H1 (cell line): ENCODE data around the gene PLCB1. TPM values are rescaled to one million over a fixed set of nuclear protein-coding genes. Genes with fewer than 3 reads are reported as not detected.

ENCODE experiments used
- CTCF ChIA-PET: fragments of 300-600 bp; sonication (Branson Sonifier 250); formaldehyde crosslinking; loops from one replicate; lab custom pipeline; 2021; ENCODE audit not compliant: partially characterized antibody; lab: Charles Lee
- POLR2A ChIA-PET: fragments of 300-600 bp; sonication (Branson Sonifier 250); formaldehyde crosslinking; loops from one replicate; lab custom pipeline; 2021; ENCODE audit warnings: inconsistent platforms; ENCODE audit not compliant: partially characterized antibody; lab: Charles Lee
- DNase-seq, 2 experiments: peaks; one replicate each; pipeline versions ENCODE4 v3.0.0 to v3.0.0-alpha.2; 2010 to 2022; ENCODE audit warnings: low spot score in 2 of 2, low read depth in 1 of 2, mixed read lengths in 1 of 2
- FAIRE-seq: peaks from 2 replicates; lab custom pipeline; 2011; peaks lifted over from hg19 to GRCh38; lab: Jason Lieb, UNC
- H2AFZ ChIP-seq: 2 replicates; pipeline ENCODE4 v1.8.1; 2012; ENCODE audit warnings: low read length, inconsistent platforms
- H2AK5ac ChIP-seq: 2 replicates; pipeline ENCODE4 v1.6.1; 2013; ENCODE audit warnings: low read depth, low read length
- H2BK120ac ChIP-seq: replicated peaks from 2 replicates; pipeline ENCODE3; 2013; ENCODE audit warnings: low read depth, low read length, inconsistent platforms
- H2BK12ac ChIP-seq: 2 replicates; pipeline ENCODE4 v1.6.1; 2013; ENCODE audit warnings: low read depth, low read length
- H2BK15ac ChIP-seq: 2 replicates; pipeline ENCODE4 v1.6.1; 2013; ENCODE audit warnings: low read length
- H2BK20ac ChIP-seq: 2 replicates; pipeline ENCODE4 v1.6.1; 2013; ENCODE audit warnings: low read length
- H2BK5ac ChIP-seq: 2 replicates; pipeline ENCODE4 v1.6.1; 2013; ENCODE audit warnings: low read depth, low read length
- H3K14ac ChIP-seq: 2 replicates; pipeline ENCODE4 v1.6.1; 2013; ENCODE audit warnings: inconsistent platforms; ENCODE audit not compliant: insufficient read length
- H3K18ac ChIP-seq: 2 replicates; pipeline ENCODE4 v1.6.1; 2013; ENCODE audit warnings: low read length; ENCODE audit errors: extremely low read depth
- H3K23ac ChIP-seq: 2 replicates; pipeline ENCODE4 v1.6.1; 2013; ENCODE audit warnings: inconsistent platforms; ENCODE audit not compliant: insufficient read length
- H3K23me2 ChIP-seq: 2 replicates; pipeline ENCODE4 v1.6.1; 2013; ENCODE audit warnings: low read depth, low read length
- H3K27ac ChIP-seq: 2 replicates; pipeline ENCODE4 v1.6.1; 2011; ENCODE audit warnings: low read depth, low read length, inconsistent platforms
- H3K27me3 ChIP-seq, 4 experiments: replicated peaks in 1 of 4; 1 replicate in 1 of 4; 2 replicates in 3 of 4; pipeline versions ENCODE4 v1.6.1 to v1.8.1; 2011 to 2013; ENCODE audit warnings: low read length in 3 of 4, mild to moderate bottlenecking in 3 of 4, inconsistent platforms in 2 of 4, mixed read lengths in 2 of 4, moderate library complexity in 1 of 4; ENCODE audit not compliant: control insufficient read depth in 3 of 4, insufficient read depth in 3 of 4; ENCODE audit errors: extremely low read depth in 1 of 4
- H3K36me3 ChIP-seq, 4 experiments: 2 replicates each; pipeline versions ENCODE4 v1.6.1 to v1.8.1; 2011 to 2013; ENCODE audit warnings: mild to moderate bottlenecking in 4 of 4, low read length in 3 of 4, moderate library complexity in 2 of 4, control low read depth in 1 of 4, inconsistent platforms in 1 of 4; ENCODE audit not compliant: insufficient read depth in 4 of 4, control insufficient read depth in 2 of 4
- H3K4ac ChIP-seq: replicated peaks from 2 replicates; pipeline ENCODE3; 2013; ENCODE audit warnings: low read length, low read depth, mixed read lengths, inconsistent platforms; ENCODE audit not compliant: insufficient read length
- H3K4me1 ChIP-seq, 4 experiments: replicated peaks in 1 of 4; 1 replicate in 1 of 4; 2 replicates in 3 of 4; pipeline versions ENCODE4 v1.6.1 to v1.8.1; 2011 to 2013; ENCODE audit warnings: low read length in 3 of 4, inconsistent platforms in 2 of 4, mixed read lengths in 1 of 4; ENCODE audit not compliant: insufficient read depth in 4 of 4, control insufficient read depth in 3 of 4
- H3K4me2 ChIP-seq, 2 experiments: 2 replicates each; pipeline versions ENCODE4 v1.6.1 to v1.8.1; 2011 to 2013; ENCODE audit warnings: low read depth in 2 of 2, low read length in 2 of 2, control low read depth in 1 of 2, inconsistent platforms in 1 of 2, mild to moderate bottlenecking in 1 of 2; ENCODE audit not compliant: insufficient read depth in 1 of 2
- H3K4me3 ChIP-seq, 4 experiments: fragments of 200-600, 300-600 bp in 1 of 4; sonication (generic), shearing (Covaris generic), sonication (Bioruptor Twin) in 1 of 4; 2 replicates each; pipeline versions ENCODE4 v1.5.1 to v1.8.1; 2011 to 2016; ENCODE audit warnings: low read length in 4 of 4, low read depth in 3 of 4, control low read depth in 2 of 4, inconsistent platforms in 2 of 4, mild to moderate bottlenecking in 2 of 4, mixed read lengths in 1 of 4, moderate library complexity in 1 of 4; ENCODE audit not compliant: insufficient read depth in 2 of 4; ENCODE audit errors: extremely low read depth in 1 of 4
- H3K56ac ChIP-seq: replicated peaks from 2 replicates; pipeline ENCODE3; 2013; ENCODE audit warnings: low read depth, mild to moderate bottlenecking, mixed read lengths, low read length, inconsistent platforms; ENCODE audit not compliant: insufficient read length
- H3K79me1 ChIP-seq: 2 replicates; pipeline ENCODE4 v1.6.1; 2013; ENCODE audit warnings: low read depth, low read length, control low read depth
- H3K79me2 ChIP-seq, 2 experiments: 2 replicates each; pipeline versions ENCODE4 v1.6.1 to v1.8.1; 2012 to 2013; ENCODE audit warnings: low read length in 2 of 2, mild to moderate bottlenecking in 2 of 2, inconsistent platforms in 1 of 2; ENCODE audit not compliant: insufficient read depth in 2 of 2, control insufficient read depth in 1 of 2
- H3K9ac ChIP-seq, 4 experiments: replicated peaks in 1 of 4; 1 replicate in 1 of 4; 2 replicates in 3 of 4; pipeline versions ENCODE4 v1.6.1 to v1.8.1; 2011 to 2013; ENCODE audit warnings: low read depth in 3 of 4, low read length in 3 of 4, control low read depth in 2 of 4, mild to moderate bottlenecking in 2 of 4, moderate library complexity in 2 of 4, inconsistent platforms in 1 of 4; ENCODE audit errors: extremely low read depth in 1 of 4
- H3K9me3 ChIP-seq, 2 experiments: 2 replicates each; pipeline versions ENCODE4 v1.6.1 to v1.8.1; 2012 to 2013; ENCODE audit warnings: mild to moderate bottlenecking in 2 of 2, moderate library complexity in 2 of 2, control low read depth in 1 of 2, inconsistent platforms in 1 of 2, low read depth in 1 of 2, low read length in 1 of 2, mixed read lengths in 1 of 2; ENCODE audit not compliant: insufficient read depth in 2 of 2
- H4K20me1 ChIP-seq, 2 experiments: replicated peaks in 1 of 2; 2 replicates each; pipeline versions ENCODE3 to v1.8.1; 2011 to 2013; ENCODE audit warnings: inconsistent platforms in 2 of 2, low read length in 2 of 2, mild to moderate bottlenecking in 1 of 2; ENCODE audit not compliant: insufficient read depth in 2 of 2, control insufficient read depth in 1 of 2
- H4K5ac ChIP-seq: 2 replicates; pipeline ENCODE4 v1.6.1; 2013; ENCODE audit warnings: low read length, low read depth, mixed read lengths, inconsistent platforms; ENCODE audit not compliant: insufficient read length
- H4K8ac ChIP-seq: 2 replicates; pipeline ENCODE4 v1.8.0; 2013; ENCODE audit warnings: mild to moderate bottlenecking, moderate library complexity, low read length, inconsistent platforms; ENCODE audit not compliant: insufficient read depth; ENCODE audit errors: extremely low read depth
- H4K91ac ChIP-seq: replicated peaks from 2 replicates; pipeline ENCODE3; 2013; ENCODE audit warnings: low read length, mixed read lengths, inconsistent platforms; ENCODE audit not compliant: insufficient read length
- ATF3 ChIP-seq: IDR thresholded peaks from 2 replicates; pipeline ENCODE4 v1.6.1; 2011; ENCODE audit warnings: low read depth, mild to moderate bottlenecking, low read length; ENCODE audit not compliant: insufficient read depth
- BACH1 ChIP-seq: IDR thresholded peaks from 2 replicates; pipeline ENCODE4 v1.6.1; 2012; ENCODE audit warnings: low read length, improper control_type of control experiment
- BRCA1 ChIP-seq: IDR thresholded peaks from 2 replicates; pipeline ENCODE4 v1.6.1; 2012; ENCODE audit warnings: low read depth, low read length, improper control_type of control experiment
- CTBP2 ChIP-seq: IDR thresholded peaks from 2 replicates; pipeline ENCODE4 v1.7.0; 2011; ENCODE audit warnings: borderline replicate concordance, mild to moderate bottlenecking, moderate library complexity, mixed read lengths, low read length; ENCODE audit not compliant: insufficient read depth, insufficient read length
- CTCF ChIP-seq, 3 experiments: IDR thresholded peaks; 1 replicate in 2 of 3; 2 replicates in 1 of 3; pipeline versions ENCODE4 v1.5.1 to v1.6.1; 2011; ENCODE audit warnings: low read length in 3 of 3, mild to moderate bottlenecking in 3 of 3, inconsistent platforms in 2 of 3, low read depth in 1 of 3, moderate library complexity in 1 of 3; ENCODE audit not compliant: insufficient read depth in 1 of 3; ENCODE audit errors: control extremely low read depth in 1 of 3
- HDAC6 ChIP-seq: IDR thresholded peaks from one replicate; pipeline ENCODE4 v1.7.1; 2012; ENCODE audit warnings: low read depth, mild to moderate bottlenecking, inconsistent platforms, low read length, moderate library complexity
- JUN ChIP-seq: IDR thresholded peaks from 2 replicates; pipeline ENCODE4 v1.6.1; 2011; ENCODE audit warnings: low read depth, mild to moderate bottlenecking, improper control_type of control experiment, low read length
- MAFK ChIP-seq: IDR thresholded peaks from 2 replicates; pipeline ENCODE4 v1.6.1; 2012; ENCODE audit warnings: low read depth, mild to moderate bottlenecking, improper control_type of control experiment, low read length
- RAD21 ChIP-seq, 2 experiments: IDR thresholded peaks in 1 of 2; conservative IDR thresholded peaks in 1 of 2; 2 replicates each; pipeline ENCODE4 v1.6.1; 2011; ENCODE audit warnings: low read depth in 2 of 2, low read length in 2 of 2, improper control_type of control experiment in 1 of 2, inconsistent platforms in 1 of 2, mild to moderate bottlenecking in 1 of 2, moderate library complexity in 1 of 2
- RBBP5 ChIP-seq: IDR thresholded peaks from 2 replicates; pipeline ENCODE4 v1.7.1; 2012; ENCODE audit warnings: low read depth, mild to moderate bottlenecking, inconsistent platforms, low read length, moderate library complexity, borderline replicate concordance
- RFX5 ChIP-seq: IDR thresholded peaks from 2 replicates; pipeline ENCODE4 v1.6.1; 2011; ENCODE audit warnings: low read depth, low read length, improper control_type of control experiment, borderline replicate concordance
- WGBS, 2 experiments: shearing (Covaris generic) in 1 of 2; methylation state at CpG; one replicate each; pipeline versions ENCODE4 v1.1.6 to v1.1.7; 2013 to 2015; ENCODE audit warnings: low lambda C conversion rate in 2 of 2, mixed read lengths in 2 of 2, inconsistent platforms in 1 of 2, low coverage in 1 of 2, missing lambda C conversion rate in 1 of 2; ENCODE audit not compliant: insufficient replicate concordance in 2 of 2, insufficient coverage in 1 of 2, insufficient read length in 1 of 2; ENCODE audit errors: extremely low coverage in 1 of 2, missing lambda C conversion rate in 1 of 2; 5-methylcytosine and 5-hydroxymethylcytosine counted together
- polyA plus RNA-seq, 7 experiments: library from polyadenylated mRNA; depleted of rRNA in 3 of 7; stranded (reverse) in 5 of 7; unstranded in 2 of 7; fragments of >200 nt in 5 of 7; fragments of 200-250 nt in 2 of 7; gene quantifications; 1 replicate in 5 of 7; 2 replicates in 1 of 7; 4 replicates in 1 of 7; pipeline versions ENCODE4 v1.2.1 to v1.2.3, GENCODE V29; 2011 to 2013; ENCODE audit warnings: missing spikeins in 2 of 7, mixed read lengths in 2 of 7
- total RNA-seq: library from RNA; stranded (reverse); fragmentation: NEBNext Ultra II Directional; extraction: Animal tissue kit (Norgen Biotek cat#: 25700); gene quantifications from 2 replicates; pipeline ENCODE4 v1.2.1, GENCODE V29; 2021

Gene PLCB1
- total and polyA plus RNA-seq, 2 of the 8 experiments (the other 6 are each of a cell fraction or from before 2014, with no cell fraction given), result 2.6 to 9.1 TPM

- CTCF ChIA-PET, result interaction anchor here (0.6 to 2.6 kb wide), 9 partner anchors 10 to 635 kb away, joined by 3 to 6 read pairs (median 4); no protein-coding TSS in a partner anchor
- POLR2A ChIA-PET, result no interaction called here
- TF ChIP-seq RFX5 (no peak), HDAC6 (no peak), RBBP5 (no peak), MAFK (no peak), BACH1 (no peak), CTBP2 (no peak), JUN (no peak), ATF3 (no peak), BRCA1 (no peak), CTCF (IDR thresholded peaks at IDR 0.05; ENCODE audit: control extremely low read depth in 1 of 3, insufficient read depth in 1 of 3, low read depth in 1 of 3, low read length in 3 of 3) (no peak), RAD21 (IDR thresholded peaks at IDR 0.05 in 1 of 2, conservative IDR thresholded peaks at IDR 0.05 in 1 of 2; ENCODE audit: low read depth in 2 of 2, low read length in 2 of 2) (no peak)
These were observed 617.0 kb downstream of the PLCB1 start for GRCh38 chr20:8749101-8749500.

More at GRCh38 chr20:8749101-8749500, 617.0 kb downstream of the PLCB1 start:
- no peaks in the 10 kb centered on the region for H3K9me3 ChIP-seq
- H2AK5ac ChIP-seq, result no peak overlapping the region
- no peak overlapping the region for H3K4ac ChIP-seq
- H3K18ac ChIP-seq, result no peak overlapping the region
- H4K91ac ChIP-seq, result no peak overlapping the region
- no peak overlapping the region for H3K14ac ChIP-seq
- WGBS, 2 experiments, result 89% methylated on average over 8 of the region's 8 CpGs; no CpG with 5 or more reads in 1 of the 2 experiments
- no peak overlapping the region for H3K4me2 ChIP-seq
- H3K4me3 ChIP-seq, result no peak overlapping the region
- no peaks in the 10 kb centered on the region for H3K4me1 ChIP-seq
- no peak for FAIRE-seq
- H4K5ac ChIP-seq, result no peak overlapping the region
- no peak overlapping the region for H3K27ac ChIP-seq
- no peak for DNase-seq
- no peaks in the 10 kb centered on the region for H3K27me3 ChIP-seq
- no peak overlapping the region for H2AFZ ChIP-seq
- no peaks in the 10 kb centered on the region for H3K79me2 ChIP-seq
- no peaks in the 10 kb centered on the region for H3K79me1 ChIP-seq
- no peak overlapping the region for H2BK5ac ChIP-seq
- H2BK20ac ChIP-seq, result no peak overlapping the region
- no peaks in the 10 kb centered on the region for H3K23me2 ChIP-seq
- H3K56ac ChIP-seq, result no peak overlapping the region
- no peak overlapping the region for H2BK15ac ChIP-seq
- H3K9ac ChIP-seq, result no peak overlapping the region
- H2BK12ac ChIP-seq, result no peak overlapping the region
- H4K20me1 ChIP-seq, result no peaks in the 10 kb centered on the region
- no peak overlapping the region for H2BK120ac ChIP-seq
- no peak overlapping the region for H4K8ac ChIP-seq
- no peak overlapping the region for H3K23ac ChIP-seq
- no peaks in the 10 kb centered on the region for H3K36me3 ChIP-seq
